Activated CD8-positive, alpha-beta memory T cell treated with anti-CD3 and anti-CD28 coated beads, Interleukin-2, amount 10 ng/mL, durations not matched to agents 7 days and 5 days (primary cell): ENCODE measurements around the gene CGNL1. TPM values are rescaled to one million over a fixed set of nuclear protein-coding genes. Genes with fewer than 3 reads are reported as not detected.

Experiments used
- ATAC-seq: fragments of 150-1000 bp; cut with Tn5 transposase; one replicate; pipeline ENCODE4 v1.10.0; 2021; ENCODE audit warnings: moderate library complexity
- CTCF ChIA-PET: fragments of 350-600 bp; sonication (Branson Sonifier 250); formaldehyde crosslinking; loops from one replicate; lab custom pipeline; 2021; ENCODE audit warnings: antibody characterized with exemption; lab: Charles Lee
- DNase-seq: peaks from one replicate; pipeline ENCODE4 v3.0.0-alpha.2; 2020
- H3K27ac Mint-ChIP-seq: one replicate; pipeline ENCODE4 v1.8.0; 2021; ENCODE audit warnings: mild to moderate bottlenecking, mixed read lengths
- H3K27me3 Mint-ChIP-seq: one replicate; pipeline ENCODE4 v1.8.0; 2021; ENCODE audit warnings: mixed read lengths
- H3K36me3 Mint-ChIP-seq: one replicate; pipeline ENCODE4 v1.8.0; 2021; ENCODE audit warnings: mild to moderate bottlenecking, mixed read lengths
- H3K4me1 Mint-ChIP-seq: one replicate; pipeline ENCODE4 v1.8.0; 2021; ENCODE audit warnings: mixed read lengths
- H3K4me3 Mint-ChIP-seq: one replicate; pipeline ENCODE4 v1.8.0; 2021; ENCODE audit warnings: mild to moderate bottlenecking, moderate library complexity, mixed read lengths
- H3K9me3 Mint-ChIP-seq: one replicate; pipeline ENCODE4 v1.8.0; 2022; ENCODE audit warnings: low read depth, mixed read lengths
- total RNA-seq, 2 experiments: library from RNA; stranded (reverse); gene quantifications; one replicate each; pipeline ENCODE4 v1.2.3, GENCODE V29; 2021

Gene CGNL1
- total RNA-seq, 2 experiments from 2014 or later = not detected

DNA sequence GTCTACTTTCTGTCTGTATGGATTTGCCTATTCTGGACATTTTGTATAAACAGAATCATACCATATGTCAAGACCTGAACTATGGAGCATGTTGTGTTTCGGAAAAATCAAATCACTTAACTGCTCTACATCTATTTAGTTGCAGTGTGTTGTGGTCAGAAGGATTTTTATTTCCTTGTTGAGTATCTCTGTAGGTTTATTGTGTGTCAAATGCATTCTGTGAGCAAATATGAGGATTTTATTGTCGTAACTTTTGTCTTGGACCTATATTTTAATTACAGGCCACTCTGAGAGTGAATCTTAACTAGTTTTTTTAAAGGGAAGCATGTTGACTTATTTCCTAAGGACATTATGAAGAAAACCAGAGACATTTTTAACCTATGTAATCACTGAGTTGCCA is 130.8 kb downstream of the CGNL1 start:
- no peaks in the 10 kb centered on the region for H3K36me3 Mint-ChIP-seq
- H3K27me3 Mint-ChIP-seq = peaks cover 9% of the 10 kb centered on the region
- H3K4me3 Mint-ChIP-seq = no peak overlapping the region
- CTCF ChIA-PET = no interaction called here
- DNase-seq (no peak), ATAC-seq (no peak)
- no peaks in the 10 kb centered on the region for H3K9me3 Mint-ChIP-seq
- H3K4me1 Mint-ChIP-seq = no peaks in the 10 kb centered on the region
- no peak overlapping the region for H3K27ac Mint-ChIP-seq

DNA sequence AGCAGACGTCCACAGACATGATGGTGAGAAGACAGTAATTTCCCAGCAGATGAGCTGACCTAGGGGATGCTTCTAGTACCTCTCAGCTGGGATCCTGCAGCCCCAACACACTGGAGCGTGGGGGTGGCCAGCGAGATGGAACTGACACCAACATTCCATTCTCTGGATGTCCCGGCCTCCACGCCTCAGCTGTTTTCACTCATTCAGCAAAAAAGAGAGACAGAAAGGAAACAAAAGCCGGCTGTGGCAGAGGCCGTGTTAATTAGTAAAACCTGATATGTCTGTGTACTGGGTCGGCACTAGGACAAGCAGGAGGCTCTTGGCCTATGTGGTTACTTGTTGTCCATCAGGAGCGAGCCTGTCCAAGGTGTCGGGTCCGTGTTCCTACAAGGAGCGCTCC is 132.8 kb downstream of the CGNL1 start:
- Mint-ChIP-seq H3K36me3 (no peaks in the 10 kb centered on the region), H3K27me3 (peaks cover 9% of the 10 kb centered on the region), H3K9me3 (no peaks in the 10 kb centered on the region), H3K4me3 (no peak overlapping the region), H3K27ac (no peak overlapping the region), H3K4me1 (no peaks in the 10 kb centered on the region)
- DNase-seq (no peak), ATAC-seq (no peak)
- CTCF ChIA-PET = interaction anchor here (0.7 kb wide), 1 partner anchor 145 kb away, joined by 3 read pairs; no protein-coding TSS in a partner anchor

- Mint-ChIP-seq H3K27me3 (peaks cover 9% of the 10 kb centered on the region), H3K4me3 (no peak overlapping the region), H3K4me1 (no peaks in the 10 kb centered on the region), H3K27ac (no peak overlapping the region), H3K9me3 (no peaks in the 10 kb centered on the region), H3K36me3 (no peaks in the 10 kb centered on the region)
- CTCF ChIA-PET = no interaction called here
- DNase-seq (no peak), ATAC-seq (no peak)
Measured at GRCh38 chr15:57509965-57510364, 133.7 kb downstream of the CGNL1 start.

- CTCF ChIA-PET = no interaction called here
Measured at GRCh38 chr15:57510647-57511046, 134.3 kb downstream of the CGNL1 start.

DNA sequence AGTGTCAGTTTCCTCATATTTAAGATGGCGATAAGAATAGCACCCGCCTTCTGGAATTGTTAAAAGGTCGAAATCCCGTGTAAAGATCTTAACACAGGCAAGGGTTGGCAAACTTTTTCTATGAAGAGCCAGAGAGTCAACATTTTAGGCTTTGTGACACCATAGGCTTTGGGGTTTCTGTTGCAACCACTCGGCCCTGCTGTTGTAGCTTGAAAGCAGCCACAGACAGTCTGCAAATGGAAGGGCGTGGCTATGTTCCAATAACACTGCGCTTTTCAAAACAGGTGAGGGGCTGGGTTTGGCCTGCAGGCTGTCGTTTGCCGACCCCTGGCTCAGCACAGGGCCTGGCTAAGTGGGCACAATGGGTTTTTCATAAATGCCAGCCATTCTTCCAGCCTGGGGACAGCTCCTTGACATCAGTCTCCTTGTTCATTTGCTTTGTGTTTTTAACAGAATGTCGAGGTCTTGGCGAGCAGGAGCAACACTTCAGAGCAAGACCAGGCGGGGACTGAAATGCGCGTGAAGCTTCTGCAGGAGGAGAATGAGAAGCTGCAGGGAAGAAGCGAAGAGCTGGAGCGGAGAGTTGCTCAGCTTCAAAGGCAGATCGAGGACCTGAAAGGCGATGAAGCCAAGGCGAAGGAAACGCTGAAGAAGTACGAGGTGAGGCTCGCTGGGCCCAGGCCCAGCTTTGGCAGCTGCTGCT is 140.2 kb downstream of the CGNL1 start:
- peaks cover 3% of the 10 kb centered on the region for H3K27me3 Mint-ChIP-seq
- CTCF ChIA-PET = interaction anchor here (0.6 kb wide), 1 partner anchor 478 kb away, joined by 3 read pairs; no protein-coding TSS in a partner anchor
- no peaks in the 10 kb centered on the region for H3K4me1 Mint-ChIP-seq
- no peak for DNase-seq
- no peaks in the 10 kb centered on the region for H3K36me3 Mint-ChIP-seq
- H3K4me3 Mint-ChIP-seq = no peak overlapping the region
- no peaks in the 10 kb centered on the region for H3K9me3 Mint-ChIP-seq
- ATAC-seq = no peak
- H3K27ac Mint-ChIP-seq = no peak overlapping the region

More at GRCh38 chr15:57510647-57511046, 134.3 kb downstream of the CGNL1 start:
- H3K9me3 Mint-ChIP-seq = no peaks in the 10 kb centered on the region
- no peak for ATAC-seq
- H3K27ac Mint-ChIP-seq = no peak overlapping the region
- H3K4me3 Mint-ChIP-seq = no peak overlapping the region
- no peaks in the 10 kb centered on the region for H3K36me3 Mint-ChIP-seq
- no peaks in the 10 kb centered on the region for H3K4me1 Mint-ChIP-seq
- peaks cover 9% of the 10 kb centered on the region for H3K27me3 Mint-ChIP-seq
- no peak for DNase-seq

GRCh38 chr15:57517030-57517671 is 140.8 kb downstream of the CGNL1 start:
- H3K9me3 Mint-ChIP-seq = no peaks in the 10 kb centered on the region
- DNase-seq (no peak), ATAC-seq (no peak)
- no peaks in the 10 kb centered on the region for H3K27me3 Mint-ChIP-seq
- H3K27ac Mint-ChIP-seq = no peak overlapping the region
- no peaks in the 10 kb centered on the region for H3K36me3 Mint-ChIP-seq
- no peaks in the 10 kb centered on the region for H3K4me1 Mint-ChIP-seq
- H3K4me3 Mint-ChIP-seq = no peak overlapping the region
- CTCF ChIA-PET = no interaction called here

DNA sequence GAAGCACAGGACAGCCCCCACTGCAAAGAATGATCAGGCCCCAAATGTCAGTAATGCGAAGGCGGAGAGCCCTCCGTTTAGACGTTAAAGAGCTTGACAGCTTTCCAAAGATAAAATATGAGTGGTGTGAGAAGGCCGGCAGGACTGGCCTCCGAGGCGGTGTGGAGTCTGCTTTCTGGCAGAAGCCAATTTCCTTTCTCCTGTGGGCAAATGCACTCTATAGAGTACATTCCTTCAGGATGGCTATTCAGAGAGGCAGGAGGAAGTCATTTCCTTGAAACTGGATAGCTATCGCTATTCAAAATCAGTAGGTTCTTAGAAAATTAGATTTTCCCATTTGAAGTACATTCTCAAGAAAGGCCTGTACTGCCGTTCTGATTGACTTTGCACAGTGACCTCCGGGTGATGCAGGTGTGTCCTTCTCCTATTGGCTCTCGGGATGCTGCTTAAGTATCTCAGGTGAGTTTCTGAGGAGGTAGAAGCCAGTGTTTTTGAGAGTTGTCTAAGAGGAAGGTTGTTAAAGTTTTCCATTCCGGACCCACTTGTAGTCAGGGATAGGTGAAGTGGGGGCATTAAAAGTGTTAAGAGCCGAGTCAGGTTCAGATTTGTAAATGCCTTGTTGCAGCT is 142.6 kb downstream of the CGNL1 start:
- Mint-ChIP-seq H3K27me3 (peaks cover 6% of the 10 kb centered on the region), H3K4me3 (no peak overlapping the region), H3K9me3 (no peaks in the 10 kb centered on the region), H3K4me1 (no peaks in the 10 kb centered on the region), H3K27ac (no peak overlapping the region), H3K36me3 (no peaks in the 10 kb centered on the region)
- CTCF ChIA-PET = interaction anchor here (1.3 to 2.1 kb wide), 2 partner anchors 9 to 178 kb away, joined by 3 to 7 read pairs; no protein-coding TSS in a partner anchor
- DNase-seq (no peak), ATAC-seq (no peak)

GRCh38 chr15:57519806-57520205 is 143.5 kb downstream of the CGNL1 start:
- no peaks in the 10 kb centered on the region for H3K4me1 Mint-ChIP-seq
- no peak overlapping the region for H3K27ac Mint-ChIP-seq
- peaks cover 12% of the 10 kb centered on the region for H3K27me3 Mint-ChIP-seq
- H3K36me3 Mint-ChIP-seq = no peaks in the 10 kb centered on the region
- CTCF ChIA-PET = interaction anchor here (1.3 to 2.1 kb wide), 2 partner anchors 8 to 179 kb away, joined by 3 to 7 read pairs; no protein-coding TSS in a partner anchor
- H3K4me3 Mint-ChIP-seq = no peak overlapping the region
- DNase-seq (no peak), ATAC-seq (no peak)
- no peaks in the 10 kb centered on the region for H3K9me3 Mint-ChIP-seq

DNA sequence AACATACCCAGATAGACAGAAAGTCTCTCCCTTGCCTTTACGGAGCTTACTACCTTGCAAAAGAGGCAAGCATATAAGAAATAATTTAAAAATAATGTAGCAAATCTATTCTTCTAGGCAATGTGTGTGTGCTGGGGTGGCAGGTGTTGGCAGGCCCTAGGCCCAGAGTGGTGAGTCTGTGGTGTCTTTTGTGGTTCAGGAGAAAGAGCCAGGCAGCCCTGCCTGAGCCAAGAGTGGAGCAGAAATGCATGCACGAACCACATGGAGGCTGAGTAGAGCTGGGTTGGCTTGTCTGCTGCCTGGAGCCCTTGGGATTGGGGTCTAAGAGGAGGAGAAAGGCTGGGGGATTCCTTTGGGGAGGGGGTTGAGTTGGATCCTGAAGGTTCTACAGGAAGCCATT is 145.2 kb downstream of the CGNL1 start:
- Mint-ChIP-seq H3K9me3 (no peaks in the 10 kb centered on the region), H3K4me3 (no peak overlapping the region)
- CTCF ChIA-PET = interaction anchor here (0.6 to 1.3 kb wide), 2 partner anchors 39 to 568 kb away, joined by 3 to 4 read pairs; no protein-coding TSS in a partner anchor

GRCh38 chr15:57522148-57522547 is 145.8 kb downstream of the CGNL1 start:
- CTCF ChIA-PET = interaction anchor here (1.3 kb wide), 1 partner anchor 38 kb away, joined by 4 read pairs; no protein-coding TSS in a partner anchor
- H3K9me3 Mint-ChIP-seq = no peaks in the 10 kb centered on the region
- ATAC-seq (no peak), DNase-seq (no peak)
- H3K36me3 Mint-ChIP-seq = no peaks in the 10 kb centered on the region
- H3K4me1 Mint-ChIP-seq = no peaks in the 10 kb centered on the region
- no peak overlapping the region for H3K27ac Mint-ChIP-seq
- peaks cover 26% of the 10 kb centered on the region for H3K27me3 Mint-ChIP-seq
- H3K4me3 Mint-ChIP-seq = no peak overlapping the region

More for the DNA sequence above, 145.2 kb downstream of the CGNL1 start:
- Mint-ChIP-seq H3K4me1 (no peaks in the 10 kb centered on the region), H3K36me3 (no peaks in the 10 kb centered on the region), H3K27ac (no peak overlapping the region), H3K27me3 (peaks cover 22% of the 10 kb centered on the region)
- ATAC-seq (no peak), DNase-seq (no peak)

DNA sequence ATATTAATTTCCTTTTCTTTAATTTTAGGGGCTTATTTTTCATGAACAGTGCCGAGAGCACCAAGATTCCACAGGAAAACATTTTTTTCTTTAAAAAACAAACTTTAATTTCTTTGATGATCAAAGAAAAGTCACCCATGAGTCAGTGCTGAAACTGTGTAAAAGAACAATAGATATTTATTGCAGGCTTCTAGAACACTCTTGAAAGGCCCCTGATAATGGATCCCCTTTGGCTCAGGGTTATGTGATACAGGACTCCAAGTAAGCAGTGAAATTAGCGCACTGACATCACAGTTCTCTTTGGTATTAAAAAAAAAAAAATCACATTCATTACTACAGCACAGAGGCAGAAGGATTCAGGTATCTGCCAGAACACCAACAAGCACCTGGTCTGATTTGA is 149.3 kb downstream of the CGNL1 start:
- no peaks in the 10 kb centered on the region for H3K36me3 Mint-ChIP-seq
- CTCF ChIA-PET = no interaction called here
- DNase-seq (no peak), ATAC-seq (no peak)
- no peak overlapping the region for H3K27ac Mint-ChIP-seq
- no peaks in the 10 kb centered on the region for H3K9me3 Mint-ChIP-seq
- H3K4me3 Mint-ChIP-seq = no peak overlapping the region
- peaks cover 30% of the 10 kb centered on the region for H3K27me3 Mint-ChIP-seq
- H3K4me1 Mint-ChIP-seq = no peaks in the 10 kb centered on the region

- H3K27me3 Mint-ChIP-seq = peaks cover 33% of the 10 kb centered on the region
- DNase-seq (no peak), ATAC-seq (no peak)
- no peaks in the 10 kb centered on the region for H3K36me3 Mint-ChIP-seq
- H3K4me3 Mint-ChIP-seq = no peak overlapping the region
- H3K4me1 Mint-ChIP-seq = no peaks in the 10 kb centered on the region
- H3K9me3 Mint-ChIP-seq = no peaks in the 10 kb centered on the region
- CTCF ChIA-PET = interaction anchor here (5.6 kb wide), 1 partner anchor 185 kb away, joined by 66 read pairs; no protein-coding TSS in a partner anchor
- H3K27ac Mint-ChIP-seq = no peak overlapping the region
Measured at GRCh38 chr15:57526076-57526475, 149.8 kb downstream of the CGNL1 start.

GRCh38 chr15:57526615-57527014 is 150.3 kb downstream of the CGNL1 start:
- peaks cover 39% of the 10 kb centered on the region for H3K27me3 Mint-ChIP-seq
- H3K36me3 Mint-ChIP-seq = no peaks in the 10 kb centered on the region
- CTCF ChIA-PET = interaction anchor here (0.7 to 5.6 kb wide), 5 partner anchors 15 to 391 kb away, joined by 3 to 66 read pairs (median 3); no protein-coding TSS in a partner anchor
- H3K9me3 Mint-ChIP-seq = no peaks in the 10 kb centered on the region
- no peak for DNase-seq
- ATAC-seq = no peak
- no peaks in the 10 kb centered on the region for H3K4me1 Mint-ChIP-seq
- H3K4me3 Mint-ChIP-seq = no peak overlapping the region
- H3K27ac Mint-ChIP-seq = no peak overlapping the region
